Brain microvascular endothelial cell (primary cell): Measurements from ENCODE around the gene LDAH.

Experiments
- DNase-seq: peaks from one replicate; pipeline ENCODE4 v3.0.0-alpha.2; 2020
- H3K27ac ChIP-seq: fragments of 250-450 bp; sonication (Bioruptor Pico); 2 replicates; pipeline ENCODE4 v1.5.1; 2020; ENCODE audit warnings: mild to moderate bottlenecking, moderate library complexity
- H3K27me3 ChIP-seq: fragments of 250-450 bp; sonication (Bioruptor Pico); replicated peaks from 2 replicates; pipeline ENCODE4 v1.5.1; 2020; ENCODE audit warnings: mild to moderate bottlenecking
- H3K36me3 ChIP-seq: fragments of 250-450 bp; sonication (Bioruptor Pico); replicated peaks from 2 replicates; pipeline ENCODE4 v1.5.1; 2020; ENCODE audit warnings: mild to moderate bottlenecking
- H3K4me3 ChIP-seq: 2 replicates; pipeline ENCODE4 v1.5.1; 2011; ENCODE audit warnings: low read depth, mild to moderate bottlenecking, control low read depth, low read length, moderate library complexity
- in situ Hi-C: cut with HindIII; loops from 2 replicates; pipeline ENCODE4 v1.10.0; 2017; ENCODE audit warnings: low sequenced_read_pairs, low pct_ligation_motif_present
- TF ChIP-seq, protein P1 (sequence below): IDR thresholded peaks from 2 replicates; pipeline ENCODE4 v1.5.1; 2011; ENCODE audit warnings: low read depth, mild to moderate bottlenecking, moderate library complexity, low read length, control low read depth, inconsistent platforms; ENCODE audit errors: missing control alignments

The LDAH gene

DNA sequence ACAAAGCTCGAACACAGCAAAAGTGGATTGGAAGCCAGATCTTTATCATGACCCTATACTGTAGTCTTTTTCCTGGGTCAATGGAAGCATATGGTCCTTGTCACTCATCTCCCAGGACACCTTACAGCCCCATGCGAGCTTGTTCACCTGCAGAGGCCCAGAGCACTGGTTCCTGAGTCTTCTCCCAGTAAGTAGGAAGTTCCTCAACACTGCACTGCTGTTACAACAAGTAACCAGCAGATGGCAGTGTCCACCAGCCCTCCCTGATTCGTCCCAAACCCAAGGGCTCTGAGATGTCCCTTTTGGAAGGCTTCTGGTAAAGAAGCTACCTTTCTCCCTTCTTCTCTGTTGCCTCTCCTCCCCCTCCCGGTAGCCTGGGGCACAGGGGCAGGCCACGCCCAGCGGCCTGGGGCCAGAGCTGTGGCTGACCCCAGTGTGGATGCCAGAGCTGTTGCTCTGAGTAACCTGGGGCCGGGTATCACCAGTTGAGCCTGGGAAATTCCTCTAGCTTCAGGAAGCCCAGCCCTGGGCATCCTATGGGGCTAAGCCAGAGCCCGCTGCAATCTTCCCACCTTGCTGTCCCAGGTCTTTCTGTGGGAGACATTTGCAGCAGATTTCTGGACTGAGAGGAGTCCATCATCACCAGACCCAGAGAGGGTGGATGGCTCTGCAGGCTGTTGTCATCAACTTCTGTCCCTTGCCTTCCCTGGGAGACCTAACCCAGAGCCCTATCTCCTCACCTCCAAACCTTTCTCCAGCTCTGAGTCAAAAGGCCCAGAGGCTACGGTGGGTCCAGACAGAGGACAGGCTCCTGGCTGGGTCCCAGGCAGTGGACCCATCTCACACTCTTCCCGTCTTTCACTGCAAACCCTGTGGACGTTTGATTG lies 161.2 kb downstream of the LDAH start:
- H3K27me3 ChIP-seq, result peaks cover 69% of the 10 kb centered on the region
- no peaks in the 10 kb centered on the region for H3K36me3 ChIP-seq
- H3K27ac ChIP-seq, result no peak overlapping the region
- TF ChIP-seq, protein P1, sequence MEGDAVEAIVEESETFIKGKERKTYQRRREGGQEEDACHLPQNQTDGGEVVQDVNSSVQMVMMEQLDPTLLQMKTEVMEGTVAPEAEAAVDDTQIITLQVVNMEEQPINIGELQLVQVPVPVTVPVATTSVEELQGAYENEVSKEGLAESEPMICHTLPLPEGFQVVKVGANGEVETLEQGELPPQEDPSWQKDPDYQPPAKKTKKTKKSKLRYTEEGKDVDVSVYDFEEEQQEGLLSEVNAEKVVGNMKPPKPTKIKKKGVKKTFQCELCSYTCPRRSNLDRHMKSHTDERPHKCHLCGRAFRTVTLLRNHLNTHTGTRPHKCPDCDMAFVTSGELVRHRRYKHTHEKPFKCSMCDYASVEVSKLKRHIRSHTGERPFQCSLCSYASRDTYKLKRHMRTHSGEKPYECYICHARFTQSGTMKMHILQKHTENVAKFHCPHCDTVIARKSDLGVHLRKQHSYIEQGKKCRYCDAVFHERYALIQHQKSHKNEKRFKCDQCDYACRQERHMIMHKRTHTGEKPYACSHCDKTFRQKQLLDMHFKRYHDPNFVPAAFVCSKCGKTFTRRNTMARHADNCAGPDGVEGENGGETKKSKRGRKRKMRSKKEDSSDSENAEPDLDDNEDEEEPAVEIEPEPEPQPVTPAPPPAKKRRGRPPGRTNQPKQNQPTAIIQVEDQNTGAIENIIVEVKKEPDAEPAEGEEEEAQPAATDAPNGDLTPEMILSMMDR, result peak; percentile 97
- in situ Hi-C loops, result no loop called here
- H3K4me3 ChIP-seq, result no peak overlapping the region
- DNase-seq, result peak; percentile 57

DNA sequence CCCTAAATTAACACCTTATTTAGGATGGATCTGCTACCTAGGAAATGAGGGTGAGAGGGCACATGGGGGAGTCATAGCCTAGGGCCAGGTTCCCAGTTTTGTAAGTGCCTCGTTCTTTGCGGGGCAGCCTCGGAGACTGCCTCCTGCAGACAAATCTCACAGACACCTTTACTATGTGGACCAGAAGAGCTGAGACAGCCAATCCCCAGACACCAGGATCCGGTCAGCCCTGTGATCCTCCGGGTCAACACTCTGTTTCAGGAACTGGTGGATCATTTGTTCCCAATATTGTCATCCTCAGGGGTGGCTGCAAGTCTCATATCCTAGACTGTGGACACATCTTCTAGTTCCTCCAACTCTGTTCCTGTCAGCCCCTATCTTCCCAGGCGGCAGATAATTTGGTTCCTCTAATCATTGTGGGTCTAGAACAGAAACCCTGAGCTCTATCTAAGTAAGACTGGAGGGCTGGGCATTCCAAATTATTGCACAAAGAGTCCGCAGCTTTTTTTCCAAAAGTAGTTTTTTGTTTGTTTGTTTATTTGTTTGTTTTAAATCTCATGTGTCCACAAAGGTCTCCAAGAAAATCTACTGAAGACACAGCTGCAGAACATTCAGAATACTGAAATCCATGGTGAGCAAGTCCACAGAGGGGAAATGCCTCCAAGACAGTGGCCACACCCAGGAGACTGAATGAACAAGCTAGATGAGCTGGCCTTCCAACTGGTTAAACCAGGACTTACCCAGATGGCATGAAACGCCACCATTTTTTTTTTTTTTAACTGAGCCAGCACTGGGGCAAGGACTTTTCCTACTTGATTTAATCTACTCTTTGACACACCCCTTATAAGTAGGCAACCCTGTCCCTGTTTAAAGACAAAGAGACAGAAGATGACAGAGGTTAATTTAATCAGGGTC lies 162.1 kb downstream of the LDAH start:
- Histone ChIP-seq H3K27me3 (peaks cover 62% of the 10 kb centered on the region), H3K4me3 (no peak overlapping the region), H3K27ac (no peak overlapping the region), H3K36me3 (no peaks in the 10 kb centered on the region)
- in situ Hi-C loops, result no loop called here
- TF ChIP-seq, protein P1, result no peak
- no peak for DNase-seq

DNA sequence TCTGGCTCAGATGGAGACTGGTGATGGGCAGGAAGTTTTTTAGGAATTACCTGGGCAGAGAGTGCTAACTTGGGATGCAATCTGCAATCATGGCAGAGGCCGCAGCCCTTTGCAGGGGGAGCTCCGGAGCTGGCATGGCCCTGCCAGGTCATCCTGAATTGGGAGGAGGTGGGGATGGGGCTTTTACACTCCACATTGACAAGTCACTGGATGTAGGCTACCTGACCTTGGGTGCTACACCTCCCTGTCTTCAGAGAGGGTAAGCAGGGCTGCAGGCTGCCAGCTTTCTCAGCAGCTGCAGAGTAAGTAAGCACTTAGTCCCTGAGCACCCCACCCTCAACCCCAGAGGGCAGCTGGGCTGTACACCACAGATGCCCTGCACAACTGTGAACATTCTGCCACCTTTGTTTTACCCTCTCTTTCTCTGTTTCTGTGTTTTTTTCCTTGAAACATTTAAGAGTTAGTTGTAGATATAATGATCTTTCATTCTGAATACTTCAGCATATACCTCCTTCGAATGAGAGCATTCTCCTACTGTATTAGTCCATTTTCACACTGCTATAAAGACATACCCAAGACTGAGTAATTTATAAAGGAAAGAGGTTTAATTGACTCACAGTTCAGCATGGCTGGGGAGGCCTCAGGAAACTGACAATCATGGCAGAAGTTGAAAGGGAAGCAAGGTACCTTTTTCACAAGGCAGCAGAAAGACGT lies 165.2 kb downstream of the LDAH start:
- H3K27me3 ChIP-seq, result peaks cover 33% of the 10 kb centered on the region

DNA sequence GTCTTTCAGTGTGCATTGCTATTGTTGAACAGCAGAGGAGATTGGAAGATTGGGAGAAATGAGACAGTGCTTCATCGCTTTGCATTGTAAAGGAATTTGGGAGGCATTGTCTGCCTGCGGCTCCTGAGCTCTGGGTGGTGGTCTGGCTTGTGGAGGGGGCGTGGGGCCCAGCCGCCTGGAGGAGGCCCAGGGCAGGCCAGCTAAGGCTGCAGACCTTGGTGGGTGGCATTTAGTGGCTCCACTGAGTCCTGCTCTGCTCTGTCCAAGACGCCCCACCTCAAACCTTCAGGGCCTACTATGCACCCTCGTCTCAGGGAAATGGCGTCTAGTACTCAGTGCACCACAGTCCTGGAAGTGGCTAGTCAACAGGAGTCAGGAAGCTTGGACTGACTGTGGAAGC lies 166.3 kb downstream of the LDAH start:
- H3K27me3 ChIP-seq, result peaks cover 22% of the 10 kb centered on the region
- in situ Hi-C loops, result no loop called here
- DNase-seq, result no peak
- H3K4me3 ChIP-seq, result no peak overlapping the region
- H3K27ac ChIP-seq, result no peak overlapping the region
- no peaks in the 10 kb centered on the region for H3K36me3 ChIP-seq
- TF ChIP-seq, protein P1, result no peak

More for the DNA sequence above, 165.2 kb downstream of the LDAH start:
- in situ Hi-C loops, result no loop called here
- Histone ChIP-seq H3K27ac (no peak overlapping the region), H3K36me3 (no peaks in the 10 kb centered on the region), H3K4me3 (no peak overlapping the region)
- TF ChIP-seq, protein P1, result no peak
- no peak for DNase-seq

DNA sequence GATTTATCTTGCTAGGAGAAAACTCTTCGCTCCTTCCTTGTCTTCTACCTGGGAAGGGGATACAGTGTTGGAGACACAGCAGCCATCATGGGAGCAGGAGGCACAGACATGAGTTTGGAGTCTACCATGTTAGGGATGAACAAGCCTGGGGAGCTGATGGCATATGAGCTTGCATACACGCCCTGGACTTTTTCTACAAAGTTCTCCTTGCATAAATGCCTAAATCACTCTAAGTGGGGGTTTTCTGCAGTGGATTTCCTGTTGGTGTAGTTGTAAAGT lies 168.4 kb downstream of the LDAH start:
- Histone ChIP-seq H3K4me3 (no peak overlapping the region), H3K27ac (no peak overlapping the region), H3K36me3 (no peaks in the 10 kb centered on the region), H3K27me3 (peaks cover 14% of the 10 kb centered on the region)
- in situ Hi-C loops, result no loop called here
- no peak for DNase-seq
- TF ChIP-seq, protein P1, result no peak
